ENCODE results near the gene MRPS27.

The MRPS27 gene

GRCh38 chr5:72286798-72287197 lies 33.2 kb downstream of the MRPS27 start:
- DNase-seq, result no peak

DNA sequence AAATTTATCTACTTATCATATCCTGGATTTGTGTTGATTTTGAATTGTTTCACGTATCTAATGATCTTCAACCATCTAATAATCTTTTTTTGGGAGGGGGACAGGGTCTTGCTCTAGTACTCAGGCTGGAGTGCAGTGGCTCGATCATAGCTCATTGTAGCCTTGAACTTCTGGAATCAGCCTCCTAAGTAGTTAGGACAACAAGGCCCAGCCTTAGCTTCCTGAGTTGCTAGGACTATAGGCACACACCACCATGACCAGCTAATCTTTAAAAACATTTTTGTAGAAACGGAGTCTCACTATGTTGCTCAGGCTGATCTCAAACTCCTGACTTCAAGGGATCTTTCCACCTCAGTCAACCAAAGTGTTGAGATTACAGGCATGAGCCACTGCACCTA lies 34.6 kb downstream of the MRPS27 start:
- DNase-seq, result no peak

GRCh38 chr5:72284559-72285423 lies 35.2 kb downstream of the MRPS27 start:
- DNase-seq, result no peak

- DNase-seq, result no peak
Observed at GRCh38 chr5:72283358-72283757, 36.7 kb downstream of the MRPS27 start.

DNA sequence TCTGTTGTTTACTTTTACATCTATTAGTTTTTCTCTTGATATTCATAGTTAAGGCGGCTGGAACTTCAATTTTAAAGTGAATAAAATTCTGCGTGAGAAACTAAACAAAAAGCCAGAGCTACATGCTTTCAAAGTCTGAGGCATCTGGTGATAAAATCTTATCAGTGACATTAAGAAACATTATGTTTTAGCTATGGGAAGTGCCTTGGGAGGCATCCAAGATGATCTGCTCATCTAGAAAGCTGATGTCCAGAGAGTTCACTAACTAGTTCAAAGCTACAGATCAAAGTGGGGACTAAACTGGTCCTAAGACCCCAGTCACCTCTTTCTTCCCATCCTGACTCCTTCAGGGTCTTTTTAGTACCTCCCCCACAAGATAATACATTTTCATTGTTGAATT lies 37.2 kb downstream of the MRPS27 start:
- DNase-seq, result no peak

- DNase-seq, result no peak
Observed at GRCh38 chr5:72281764-72282499, 38.1 kb downstream of the MRPS27 start.

GRCh38 chr5:72281430-72281763 lies 38.6 kb downstream of the MRPS27 start:
- DNase-seq, result no peak

GRCh38 chr5:72280581-72281069 lies 39.4 kb downstream of the MRPS27 start:
- no peak for DNase-seq

GRCh38 chr5:72276219-72276752 lies 43.8 kb downstream of the MRPS27 start:
- no peak for DNase-seq

- DNase-seq, result no peak
Observed at GRCh38 chr5:72273547-72273946, 46.5 kb downstream of the MRPS27 start.

GRCh38 chr5:72272398-72272797 lies 47.6 kb downstream of the MRPS27 start:
- DNase-seq, result no peak

DNA sequence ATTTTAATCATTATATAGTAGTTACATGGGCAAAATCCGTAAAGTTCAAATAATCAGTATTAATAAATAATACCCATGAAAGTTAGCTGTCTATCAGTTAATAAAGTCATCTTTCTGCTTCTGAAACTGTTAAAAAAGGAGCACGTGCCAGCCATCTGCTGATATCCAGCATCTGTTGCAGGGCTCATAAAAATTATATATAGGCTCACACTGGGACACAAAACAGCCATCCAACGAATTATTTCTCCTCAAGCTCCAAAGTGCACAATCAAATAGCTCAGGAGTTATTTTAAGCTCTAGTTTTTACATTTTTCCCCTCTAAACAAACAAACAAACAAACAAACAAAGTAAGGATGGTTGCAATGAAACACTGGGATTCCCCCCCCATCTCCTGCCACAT lies 48.3 kb downstream of the MRPS27 start:
- DNase-seq, result no peak

- DNase-seq, result no peak
Observed at GRCh38 chr5:72270037-72270436, 50.0 kb downstream of the MRPS27 start.

DNA sequence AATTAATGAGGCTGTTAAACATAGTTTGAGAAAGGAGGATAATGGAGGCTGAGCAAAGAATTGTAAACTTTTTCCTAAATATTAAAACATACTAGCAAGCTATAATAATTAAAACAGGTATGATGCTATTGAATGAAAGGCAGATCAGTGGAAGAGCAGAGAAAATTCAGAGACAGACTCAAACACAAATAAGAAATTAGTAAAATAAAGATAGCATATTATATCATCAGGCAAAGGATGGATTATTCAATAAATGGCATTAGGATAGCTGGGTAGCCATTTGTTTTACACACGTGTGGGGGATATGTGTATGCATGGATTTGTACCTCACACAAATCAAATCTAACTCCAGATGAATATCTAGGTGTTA lies 50.6 kb downstream of the MRPS27 start:
- no peak for DNase-seq

DNA sequence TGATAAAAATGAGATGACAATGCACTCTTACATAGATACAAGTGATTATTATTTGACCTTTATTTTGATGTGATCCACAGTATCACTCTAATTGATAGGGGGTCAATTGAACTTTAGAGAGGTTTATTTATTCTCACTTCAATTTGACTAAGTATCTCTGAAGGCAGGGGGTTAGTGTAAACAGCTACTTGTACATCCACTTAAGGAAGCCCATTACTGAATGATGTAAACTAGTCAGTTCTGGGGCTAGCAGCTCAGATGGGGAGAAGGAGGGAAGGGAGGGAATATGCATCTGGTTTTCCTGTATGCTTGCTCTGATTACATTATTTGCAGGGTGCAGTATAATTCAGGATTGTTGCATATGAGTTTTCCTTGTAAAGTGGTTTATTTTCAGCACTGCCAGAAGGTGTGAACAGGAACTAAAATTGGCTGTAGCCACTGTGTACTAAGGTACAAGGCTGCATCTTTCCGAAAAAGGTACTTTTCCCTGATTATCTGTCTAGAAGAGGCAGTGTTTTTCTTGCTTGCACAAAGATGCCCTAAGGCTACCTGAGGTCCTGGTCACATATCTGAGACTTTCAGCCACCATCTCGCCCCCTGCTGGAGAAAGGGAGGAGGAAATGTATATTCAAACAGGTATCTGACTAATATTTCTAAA lies 51.2 kb downstream of the MRPS27 start:
- DNase-seq, result peak; percentile 33

- no peak for DNase-seq
Observed at GRCh38 chr5:72268260-72268659, 51.8 kb downstream of the MRPS27 start.

GRCh38 chr5:72267685-72268084 lies 52.4 kb downstream of the MRPS27 start:
- DNase-seq, result no peak

- no peak for DNase-seq
Observed at GRCh38 chr5:72266862-72267261, 53.2 kb downstream of the MRPS27 start.

DNA sequence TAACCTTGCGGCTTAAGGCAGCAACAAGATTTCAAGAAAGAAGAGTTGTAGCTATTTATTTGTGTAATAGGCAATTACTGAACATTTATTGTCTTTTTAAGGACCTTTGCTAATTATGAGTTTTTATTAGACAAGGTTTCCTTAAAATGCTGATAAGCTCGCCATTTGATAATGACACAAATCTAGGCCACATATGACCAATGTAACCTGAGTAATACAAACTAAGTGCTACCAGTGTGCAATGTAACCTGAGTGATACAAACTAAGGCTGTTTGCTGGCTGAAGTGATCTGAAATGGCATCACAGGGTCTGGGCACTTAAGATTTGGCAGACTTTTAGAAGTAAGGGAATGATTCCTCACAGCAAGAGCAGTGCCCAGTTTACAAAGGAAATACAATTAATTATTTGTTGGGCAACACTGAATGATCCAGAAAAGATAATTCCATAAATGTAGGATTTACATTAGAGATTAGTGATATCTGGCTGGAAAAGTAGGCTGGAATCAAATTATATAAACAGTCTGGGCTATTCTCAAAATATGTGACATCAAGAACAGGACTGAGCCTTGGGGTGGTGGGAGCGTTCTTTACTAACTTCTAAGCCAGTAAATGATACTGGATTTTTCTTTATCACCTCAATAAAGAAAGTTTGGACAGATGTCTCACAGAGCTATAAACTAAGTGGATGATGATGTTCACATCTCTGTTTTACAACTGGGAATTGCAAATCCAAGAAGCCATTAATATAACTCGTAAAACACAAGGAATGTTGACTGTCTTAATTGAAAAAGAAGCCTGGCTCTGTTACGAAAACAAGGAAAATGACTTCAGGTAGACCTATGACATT lies 54.8 kb downstream of the MRPS27 start:
- DNase-seq, result no peak

DNA sequence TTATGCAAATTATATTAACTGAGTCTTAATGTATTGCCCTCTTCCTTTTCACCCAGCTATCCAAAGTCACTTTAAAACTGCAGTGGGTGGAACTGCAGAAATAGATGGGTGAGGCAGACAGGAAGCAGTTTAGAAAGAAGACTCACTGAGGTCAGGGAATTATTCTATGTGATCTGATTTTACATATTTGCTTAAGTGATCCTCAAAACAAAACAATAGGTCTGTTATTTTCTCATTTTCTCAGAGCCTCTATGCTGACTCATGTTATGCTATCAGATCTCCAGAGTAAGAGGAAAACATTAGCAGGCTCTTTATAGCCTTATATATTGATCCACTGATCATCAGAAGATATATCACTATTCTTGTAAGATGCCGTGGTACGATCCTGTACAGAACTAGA lies 63.5 kb downstream of the MRPS27 start:
- DNase-seq, result no peak

- DNase-seq, result no peak
Observed at GRCh38 chr5:72255670-72256069, 64.4 kb downstream of the MRPS27 start.

- DNase-seq, result no peak
Observed at GRCh38 chr5:72255237-72255636, 64.8 kb downstream of the MRPS27 start.

Measured in stimulated activated CD4-positive, alpha-beta T cell treated with anti-CD3 and anti-CD28 coated beads, Interleukin-12 subunit alpha, Interleukin-12 subunit beta, amount 100 ng/mL, for 4 hours (primary cell).